NCI-H345 treated with DMSO at 0.1 percent for 48 hours (cell line): ENCODE results near the gene PRELID2.
A peak's percentile ranks its signal among the peaks of the same experiment; 100 is the strongest.
"Not testable (repeated sequence)": the region's sequence is repeated elsewhere in the genome, so short reads cannot be mapped to it uniquely, and the experiment has no call there.

Source experiments
- DNase-seq: peaks from one replicate; lab custom pipeline; 2025; ENCODE audit not compliant: unreplicated experiment; lab: John Stamatoyannopoulos, UW

PRELID2 gene

GRCh38 chr5:145834917-145835847, at the start of gene PRELID2:
TSS of gene PRELID2 (minus strand) at chr5:145835342. CDS start at chr5:145835251, 91 bp downstream.
- DNase-seq, result peak; percentile 48

GRCh38 chr5:145874765-145875164, 39.6 kb upstream of the PRELID2 start:
- DNase-seq, result no peak

- no peak for DNase-seq
These were observed 37.8 kb upstream of the PRELID2 start, which contains the start of gene GRXCR2 for GRCh38 chr5:145872914-145873313. TSS of gene GRXCR2 (minus strand) at chr5:145873014. CDS start at chr5:145872968, 46 bp downstream.

- no peak for DNase-seq
These were observed 37.3 kb upstream of the PRELID2 start for GRCh38 chr5:145872486-145872885.

GRCh38 chr5:145869753-145870152, 34.6 kb upstream of the PRELID2 start:
- no peak for DNase-seq

- no peak for DNase-seq
These were observed 32.7 kb upstream of the PRELID2 start for GRCh38 chr5:145867806-145868205.

GRCh38 chr5:145864432-145864831, 29.3 kb upstream of the PRELID2 start:
- not testable (repeated sequence) for DNase-seq

GRCh38 chr5:145863003-145863402, 27.9 kb upstream of the PRELID2 start:
- DNase-seq, result no peak

GRCh38 chr5:145859897-145860296, 24.8 kb upstream of the PRELID2 start:
- DNase-seq, result no peak

GRCh38 chr5:145859453-145859852, 24.3 kb upstream of the PRELID2 start:
- DNase-seq, result no peak

- no peak for DNase-seq
These were observed 23.8 kb upstream of the PRELID2 start for GRCh38 chr5:145858959-145859358.

- no peak for DNase-seq
These were observed 21.2 kb upstream of the PRELID2 start for GRCh38 chr5:145856285-145856818.

- no peak for DNase-seq
These were observed 20.7 kb upstream of the PRELID2 start for GRCh38 chr5:145855763-145856267.

GRCh38 chr5:145854651-145855258, 19.6 kb upstream of the PRELID2 start:
- DNase-seq, result no peak

GRCh38 chr5:145853781-145854376, 18.7 kb upstream of the PRELID2 start:
- DNase-seq, result no peak

- DNase-seq, result no peak
These were observed 17.8 kb upstream of the PRELID2 start for GRCh38 chr5:145852990-145853389.

GRCh38 chr5:145848854-145849253, 13.7 kb upstream of the PRELID2 start:
- DNase-seq, result no peak

- DNase-seq, result no peak
These were observed 12.7 kb upstream of the PRELID2 start for GRCh38 chr5:145847499-145848497.

- DNase-seq, result no peak
These were observed 10.9 kb upstream of the PRELID2 start for GRCh38 chr5:145846081-145846480.

GRCh38 chr5:145841299-145841698, 6.2 kb upstream of the PRELID2 start:
- no peak for DNase-seq
